Trophoblast cell (in vitro differentiated cells and primary cell): Measurements from ENCODE around the gene LRTM2.

Source experiments
- DNase-seq, 2 donors: peaks; one replicate each; pipeline ENCODE4 v3.0.0-alpha.2; 2016
- H2AFZ ChIP-seq: 2 replicates; pipeline ENCODE4 v1.6.1; 2013; ENCODE audit warnings: low read length, moderate library complexity, mild to moderate bottlenecking; ENCODE audit not compliant: insufficient read depth, poor library complexity
- H2AK5ac ChIP-seq: 2 replicates; pipeline ENCODE4 v1.6.1; 2013; ENCODE audit warnings: mild to moderate bottlenecking, low read length
- H2BK120ac ChIP-seq: 2 replicates; pipeline ENCODE4 v1.6.1; 2013; ENCODE audit warnings: low read length, mild to moderate bottlenecking, moderate library complexity; ENCODE audit not compliant: insufficient read depth, poor library complexity
- H2BK12ac ChIP-seq: 2 replicates; pipeline ENCODE4 v1.6.1; 2013; ENCODE audit warnings: mild to moderate bottlenecking, low read length, moderate library complexity
- H2BK5ac ChIP-seq: 2 replicates; pipeline ENCODE4 v1.6.1; 2013; ENCODE audit warnings: low read length, low read depth, moderate library complexity, mild to moderate bottlenecking; ENCODE audit not compliant: poor library complexity
- H3K14ac ChIP-seq: 2 replicates; pipeline ENCODE4 v1.6.1; 2013; ENCODE audit warnings: mild to moderate bottlenecking, low read length
- H3K18ac ChIP-seq: 2 replicates; pipeline ENCODE4 v1.6.1; 2013; ENCODE audit warnings: mild to moderate bottlenecking, low read length
- H3K23ac ChIP-seq: 2 replicates; pipeline ENCODE4 v1.6.1; 2013; ENCODE audit warnings: low read length
- H3K27ac ChIP-seq: 2 replicates; pipeline ENCODE4 v1.5.1; 2013; ENCODE audit warnings: low read depth, mild to moderate bottlenecking, inconsistent platforms, low read length, moderate library complexity
- H3K27me3 ChIP-seq: 2 replicates; pipeline ENCODE4 v1.6.1; 2013; ENCODE audit warnings: inconsistent platforms, mild to moderate bottlenecking, low read length, moderate library complexity; ENCODE audit not compliant: insufficient read depth
- H3K36me3 ChIP-seq, 2 experiments: 1 replicate in 1 of 2; 2 replicates in 1 of 2; pipeline ENCODE4 v1.6.1; 2013; ENCODE audit warnings: low read length in 2 of 2, mild to moderate bottlenecking in 2 of 2, moderate library complexity in 1 of 2; ENCODE audit not compliant: insufficient read depth in 2 of 2, control insufficient read depth in 1 of 2
- H3K4ac ChIP-seq: 2 replicates; pipeline ENCODE4 v1.6.1; 2013; ENCODE audit warnings: low read depth, mild to moderate bottlenecking, low read length, moderate library complexity
- H3K4me1 ChIP-seq, 2 experiments: 1 replicate in 1 of 2; 2 replicates in 1 of 2; pipeline ENCODE4 v1.6.1; 2013; ENCODE audit warnings: low read length in 2 of 2, mild to moderate bottlenecking in 2 of 2, moderate library complexity in 1 of 2; ENCODE audit not compliant: insufficient read depth in 2 of 2, control insufficient read depth in 1 of 2
- H3K4me2 ChIP-seq: 2 replicates; pipeline ENCODE4 v1.6.1; 2013; ENCODE audit warnings: inconsistent platforms, mild to moderate bottlenecking, low read length, moderate library complexity
- H3K4me3 ChIP-seq: 2 replicates; pipeline ENCODE4 v1.5.1; 2013; ENCODE audit warnings: mild to moderate bottlenecking, low read depth, low read length, inconsistent platforms
- H3K79me1 ChIP-seq: one replicate; pipeline ENCODE4 v1.6.1; 2013; ENCODE audit warnings: low read length
- H3K79me2 ChIP-seq: 2 replicates; pipeline ENCODE4 v1.6.1; 2013; ENCODE audit warnings: low read length, mild to moderate bottlenecking; ENCODE audit not compliant: control insufficient read depth, insufficient read depth, poor library complexity
- H3K9ac ChIP-seq: 2 replicates; pipeline ENCODE4 v1.6.1; 2013; ENCODE audit warnings: mild to moderate bottlenecking, low read length
- H3K9me3 ChIP-seq: 2 replicates; pipeline ENCODE4 v1.6.1; 2013; ENCODE audit warnings: low read depth, mild to moderate bottlenecking, control low read depth, inconsistent platforms, low read length; ENCODE audit not compliant: insufficient read depth
- H4K12ac ChIP-seq: 2 replicates; pipeline ENCODE4 v1.6.1; 2013; ENCODE audit warnings: low read depth, mild to moderate bottlenecking, low read length, moderate library complexity
- H4K8ac ChIP-seq: 2 replicates; pipeline ENCODE4 v1.6.1; 2013; ENCODE audit warnings: low read depth, mild to moderate bottlenecking, low read length, moderate library complexity
- H4K91ac ChIP-seq: one replicate; pipeline ENCODE4 v1.6.1; 2013; ENCODE audit warnings: low read depth, mild to moderate bottlenecking, low read length, moderate library complexity
- WGBS: extraction: QIAGEN DNeasy Blood & Tissue Kit; methylation state at CpG from one replicate; pipeline ENCODE4 v1.1.7; 2013; ENCODE audit warnings: missing lambda C conversion rate; ENCODE audit not compliant: insufficient read length, insufficient coverage; ENCODE audit errors: extremely low coverage; 5-methylcytosine and 5-hydroxymethylcytosine counted together

The LRTM2 gene

GRCh38 chr12:1851151-1851701 lies 30.9 kb downstream of the LRTM2 start:
- Histone ChIP-seq H3K27me3 (no peaks in the 10 kb centered on the region), H3K4me1 (no peaks in the 10 kb centered on the region), H3K9ac (no peak overlapping the region), H2BK5ac (no peak overlapping the region), H3K14ac (no peak overlapping the region), H3K79me2 (no peaks in the 10 kb centered on the region), H4K91ac (no peak overlapping the region), H4K12ac (no peak overlapping the region), H3K36me3 (no peaks in the 10 kb centered on the region), H4K8ac (no peak overlapping the region), H2BK120ac (no peak overlapping the region), H2AFZ (no peak overlapping the region), H3K23ac (no peak overlapping the region), H3K4me3 (no peak overlapping the region), H3K27ac (no peak overlapping the region), H3K79me1 (no peaks in the 10 kb centered on the region), H2AK5ac (no peak overlapping the region), H3K18ac (no peak overlapping the region), H3K4me2 (no peak overlapping the region), H2BK12ac (no peak overlapping the region), H3K4ac (no peak overlapping the region), H3K9me3 (peaks cover 12% of the 10 kb centered on the region)
- no CpG with 5 or more reads among the region's 7 CpGs for WGBS
- DNase-seq = no peak

GRCh38 chr12:1852076-1852475 lies 31.7 kb downstream of the LRTM2 start:
- no peak overlapping the region for H2AK5ac ChIP-seq
- no peak overlapping the region for H2BK12ac ChIP-seq
- H4K8ac ChIP-seq = no peak overlapping the region
- H3K9me3 ChIP-seq = peaks cover 18% of the 10 kb centered on the region
- no peak overlapping the region for H3K4me2 ChIP-seq
- H3K27ac ChIP-seq = no peak overlapping the region
- H3K36me3 ChIP-seq = no peaks in the 10 kb centered on the region
- H3K4me1 ChIP-seq = no peaks in the 10 kb centered on the region
- no peak overlapping the region for H2BK5ac ChIP-seq
- H2BK120ac ChIP-seq = no peak overlapping the region
- WGBS = no CpG with 5 or more reads among the region's 1 CpG
- no peak overlapping the region for H3K4ac ChIP-seq
- no peak overlapping the region for H3K4me3 ChIP-seq
- no peak overlapping the region for H3K23ac ChIP-seq
- H4K12ac ChIP-seq = no peak overlapping the region
- no peaks in the 10 kb centered on the region for H3K79me2 ChIP-seq
- no peak overlapping the region for H3K18ac ChIP-seq
- no peak overlapping the region for H3K14ac ChIP-seq
- DNase-seq = no peak
- no peak overlapping the region for H4K91ac ChIP-seq
- H3K9ac ChIP-seq = no peak overlapping the region
- no peak overlapping the region for H2AFZ ChIP-seq
- H3K79me1 ChIP-seq = no peaks in the 10 kb centered on the region
- no peaks in the 10 kb centered on the region for H3K27me3 ChIP-seq

- H3K4me2 ChIP-seq = no peak overlapping the region
Observed at GRCh38 chr12:1853716-1854115, 33.4 kb downstream of the LRTM2 start.

GRCh38 chr12:1855241-1855640 lies 34.9 kb downstream of the LRTM2 start:
- Histone ChIP-seq H3K4me2 (no peak overlapping the region), H3K18ac (no peak overlapping the region), H2AFZ (no peak overlapping the region), H3K79me1 (no peaks in the 10 kb centered on the region), H4K91ac (no peak overlapping the region), H3K4me3 (no peak overlapping the region), H2BK5ac (no peak overlapping the region), H4K12ac (no peak overlapping the region), H2AK5ac (no peak overlapping the region), H3K27ac (no peak overlapping the region), H2BK12ac (no peak overlapping the region), H4K8ac (no peak overlapping the region), H3K9me3 (peaks cover 30% of the 10 kb centered on the region), H3K23ac (no peak overlapping the region), H3K36me3 (no peaks in the 10 kb centered on the region), H3K9ac (no peak overlapping the region), H2BK120ac (no peak overlapping the region), H3K4me1 (no peaks in the 10 kb centered on the region), H3K27me3 (no peaks in the 10 kb centered on the region), H3K14ac (no peak overlapping the region), H3K79me2 (no peaks in the 10 kb centered on the region), H3K4ac (no peak overlapping the region)
- WGBS = no CpG with 5 or more reads among the region's 3 CpGs
- no peak for DNase-seq

More at GRCh38 chr12:1853716-1854115, 33.4 kb downstream of the LRTM2 start:
- no peak overlapping the region for H3K23ac ChIP-seq
- peaks cover 29% of the 10 kb centered on the region for H3K9me3 ChIP-seq
- no peak overlapping the region for H3K18ac ChIP-seq
- no peaks in the 10 kb centered on the region for H3K79me1 ChIP-seq
- no peak overlapping the region for H3K27ac ChIP-seq
- H3K14ac ChIP-seq = no peak overlapping the region
- H2BK120ac ChIP-seq = no peak overlapping the region
- no peak overlapping the region for H3K9ac ChIP-seq
- no peak overlapping the region for H2BK5ac ChIP-seq
- no peak for DNase-seq
- H2AFZ ChIP-seq = no peak overlapping the region
- no peak overlapping the region for H4K8ac ChIP-seq
- H3K79me2 ChIP-seq = no peaks in the 10 kb centered on the region
- H3K27me3 ChIP-seq = no peaks in the 10 kb centered on the region
- no peak overlapping the region for H4K12ac ChIP-seq
- no peak overlapping the region for H2AK5ac ChIP-seq
- no peak overlapping the region for H3K4me3 ChIP-seq
- no peak overlapping the region for H2BK12ac ChIP-seq
- no peaks in the 10 kb centered on the region for H3K36me3 ChIP-seq
- H3K4me1 ChIP-seq = no peaks in the 10 kb centered on the region
- no peak overlapping the region for H4K91ac ChIP-seq
- WGBS = no CpG with 5 or more reads among the region's 8 CpGs
- H3K4ac ChIP-seq = no peak overlapping the region
